CD4-positive, alpha-beta memory T cell (primary cell): ENCODE data around the gene CUL9. TPM values are rescaled to one million over a fixed set of nuclear protein-coding genes. Genes with fewer than 3 reads are reported as not detected.

Experiments used
- CTCF ChIA-PET: fragments of 350-600 bp; sonication (Branson Sonifier 250); formaldehyde crosslinking; loops from one replicate; lab custom pipeline; 2021; ENCODE audit warnings: inconsistent platforms; ENCODE audit not compliant: partially characterized antibody; lab: Charles Lee
- POLR2A ChIA-PET: fragments of 350-600 bp; sonication (Branson Sonifier 250); formaldehyde crosslinking; loops from one replicate; lab custom pipeline; 2021; ENCODE audit not compliant: partially characterized antibody; lab: Charles Lee
- DNase-seq, 5 donors: peaks; one replicate each; pipeline versions ENCODE4 v3.0.0 to v3.0.0-alpha.2; 2020 to 2022; ENCODE audit warnings: mixed read lengths in 1 of 5
- H3K27ac ChIP-seq: one replicate; pipeline ENCODE4 v1.7.0; 2013; ENCODE audit warnings: low read depth, low read length
- H3K27me3 ChIP-seq: 2 replicates; pipeline ENCODE4 v1.7.0; 2013; ENCODE audit warnings: mild to moderate bottlenecking, low read length, moderate library complexity; ENCODE audit not compliant: insufficient read depth
- H3K36me3 ChIP-seq: 2 replicates; pipeline ENCODE4 v1.7.0; 2013; ENCODE audit warnings: mild to moderate bottlenecking, low read length, moderate library complexity; ENCODE audit not compliant: insufficient read depth
- H3K4me1 ChIP-seq: 2 replicates; pipeline ENCODE4 v1.7.0; 2013; ENCODE audit warnings: mild to moderate bottlenecking, low read length, moderate library complexity; ENCODE audit not compliant: insufficient read depth
- H3K4me3 ChIP-seq, 2 donors: one replicate each; pipeline ENCODE4 v1.7.0; 2013; ENCODE audit warnings: low read length in 2 of 2, mild to moderate bottlenecking in 1 of 2
- H3K9me3 ChIP-seq, 2 donors: one replicate each; pipeline ENCODE4 v1.7.0; 2013; ENCODE audit warnings: low read length in 2 of 2, control low read depth in 1 of 2; ENCODE audit not compliant: control insufficient read depth in 1 of 2
- H3K27ac Mint-ChIP-seq, 7 donors: one replicate each; pipeline ENCODE4 v1.8.0; 2020 to 2021; ENCODE audit warnings: mixed read lengths in 7 of 7, mild to moderate bottlenecking in 6 of 7, inconsistent platforms in 3 of 7, moderate library complexity in 3 of 7
- H3K27me3 Mint-ChIP-seq, 2 donors: one replicate each; pipeline ENCODE4 v1.8.0; 2020 to 2021; ENCODE audit warnings: mixed read lengths in 2 of 2
- H3K36me3 Mint-ChIP-seq, 2 donors: one replicate each; pipeline ENCODE4 v1.8.0; 2020 to 2021; ENCODE audit warnings: mixed read lengths in 2 of 2, inconsistent platforms in 1 of 2, mild to moderate bottlenecking in 1 of 2
- H3K4me1 Mint-ChIP-seq, 4 donors: one replicate each; pipeline ENCODE4 v1.8.0; 2020 to 2021; ENCODE audit warnings: mixed read lengths in 4 of 4, mild to moderate bottlenecking in 1 of 4
- H3K4me3 Mint-ChIP-seq, 8 donors: one replicate each; pipeline ENCODE4 v1.8.0; 2020 to 2021; ENCODE audit warnings: mixed read lengths in 8 of 8, mild to moderate bottlenecking in 7 of 8, moderate library complexity in 6 of 8, inconsistent platforms in 3 of 8
- H3K9me3 Mint-ChIP-seq, 8 donors: one replicate each; pipeline ENCODE4 v1.8.0; 2020 to 2021; ENCODE audit warnings: mixed read lengths in 8 of 8, mild to moderate bottlenecking in 5 of 8, inconsistent platforms in 3 of 8, moderate library complexity in 1 of 8
- intact Hi-C: fragments of 100-400 bp; cut with micrococcal nuclease; formaldehyde crosslinking; loops from one replicate; pipeline ENCODE4 v1.15.1; 2023
- polyA plus RNA-seq, 2 donors: library from polyadenylated mRNA; unstranded; fragments of 300-500 nt; fragmentation: Illumina TruSeq; gene quantifications; one replicate each; pipeline ENCODE4 v1.2.3, GENCODE V29; 2021
- total RNA-seq, 2 experiments: library from RNA; stranded (reverse); gene quantifications; one replicate each; pipeline ENCODE4 v1.2.3, GENCODE V29; 2021

Gene CUL9
- total and polyA plus RNA-seq, 4 experiments from 2014 or later = 8.3 to 95.2 (median 54.9) TPM

DNA sequence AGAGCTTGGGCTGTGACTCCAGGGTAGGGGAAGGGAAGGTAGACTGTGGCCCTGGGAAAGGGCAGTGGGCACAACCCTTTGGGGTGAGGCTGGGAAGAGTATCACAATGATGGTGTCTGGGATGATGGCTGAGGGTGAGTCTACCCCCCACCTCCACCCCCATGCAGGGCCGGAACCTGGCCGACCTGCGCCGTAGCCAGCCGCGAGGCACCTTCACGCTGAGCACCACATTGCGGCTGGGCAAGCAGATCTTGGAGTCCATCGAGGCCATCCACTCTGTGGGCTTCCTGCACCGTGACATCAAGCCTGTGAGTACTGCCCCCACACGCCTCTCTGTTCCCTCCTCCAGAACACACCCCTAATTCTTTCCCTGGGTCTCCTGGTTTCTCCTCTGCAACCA lies 71.4 kb downstream of the CUL9 start:
- no peaks in the 10 kb centered on the region for H3K36me3 ChIP-seq
- CTCF ChIA-PET = no interaction called here
- DNase-seq = no peak
- H3K27me3 ChIP-seq = peaks cover 5% of the 10 kb centered on the region
- H3K9me3 Mint-ChIP-seq = peaks cover 0 to 2% (median 0%) of the 10 kb centered on the region in 8 donors
- H3K4me1 Mint-ChIP-seq = peaks cover 0 to 7% (median 4%) of the 10 kb centered on the region in 4 donors
- no peak overlapping the region for H3K4me3 Mint-ChIP-seq
- POLR2A ChIA-PET = no interaction called here
- intact Hi-C loops = no loop called here
- H3K36me3 Mint-ChIP-seq = no peaks in the 10 kb centered on the region
- H3K4me3 ChIP-seq = no peak overlapping the region
- H3K27me3 Mint-ChIP-seq = peaks cover 6 to 21% of the 10 kb centered on the region in 2 donors
- H3K4me1 ChIP-seq = no peaks in the 10 kb centered on the region
- no peak overlapping the region for H3K27ac ChIP-seq
- H3K9me3 ChIP-seq = no peaks in the 10 kb centered on the region
- no peak overlapping the region for H3K27ac Mint-ChIP-seq

DNA sequence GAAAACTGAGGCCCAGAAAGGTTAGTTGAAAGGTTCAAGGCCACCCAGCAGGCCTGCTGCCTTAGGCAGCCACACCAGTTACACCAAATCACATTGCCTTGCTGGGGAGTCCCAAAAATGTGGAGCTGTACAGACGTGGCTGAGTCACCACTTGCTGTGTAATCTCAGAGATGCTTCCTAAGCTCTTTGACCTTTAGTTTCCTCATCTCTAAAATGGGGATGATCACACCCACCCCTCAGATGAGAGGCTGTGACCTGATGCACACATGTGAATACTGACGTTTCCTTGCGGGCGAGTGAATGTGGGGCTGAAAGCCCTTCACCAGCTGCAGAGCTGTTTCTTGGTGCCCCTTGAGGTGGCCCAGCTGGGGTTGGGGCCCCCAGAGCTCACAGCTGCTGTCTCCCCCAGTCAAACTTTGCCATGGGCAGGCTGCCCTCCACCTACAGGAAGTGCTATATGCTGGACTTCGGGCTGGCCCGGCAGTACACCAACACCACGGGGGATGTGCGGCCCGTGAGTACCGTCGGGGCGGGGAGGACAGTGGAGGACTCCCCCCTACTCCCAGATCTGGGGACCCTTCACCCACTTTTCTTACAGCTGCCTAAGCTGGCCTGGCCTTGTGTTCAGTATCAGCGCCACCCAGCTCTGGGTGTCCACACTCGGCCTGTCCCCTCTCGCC lies 72.3 kb downstream of the CUL9 start:
- Mint-ChIP-seq H3K4me1 (peaks cover 0 to 7% (median 4%) of the 10 kb centered on the region in 4 donors), H3K36me3 (no peaks in the 10 kb centered on the region), H3K27me3 (peaks cover 6 to 21% of the 10 kb centered on the region in 2 donors), H3K9me3 (peaks cover 0 to 2% (median 0%) of the 10 kb centered on the region in 8 donors), H3K27ac (no peak overlapping the region), H3K4me3 (no peak overlapping the region)
- CTCF ChIA-PET = interaction anchor here (0.9 kb wide), 1 partner anchor 144 kb away, joined by 3 read pairs; no protein-coding TSS in a partner anchor
- H3K27me3 ChIP-seq = peaks cover 5% of the 10 kb centered on the region
- H3K4me3 ChIP-seq = no peak overlapping the region
- H3K27ac ChIP-seq = no peak overlapping the region
- intact Hi-C loops = no loop called here
- no peaks in the 10 kb centered on the region for H3K9me3 ChIP-seq
- H3K4me1 ChIP-seq = no peaks in the 10 kb centered on the region
- no peaks in the 10 kb centered on the region for H3K36me3 ChIP-seq
- DNase-seq = no peak
- POLR2A ChIA-PET = no interaction called here

DNA sequence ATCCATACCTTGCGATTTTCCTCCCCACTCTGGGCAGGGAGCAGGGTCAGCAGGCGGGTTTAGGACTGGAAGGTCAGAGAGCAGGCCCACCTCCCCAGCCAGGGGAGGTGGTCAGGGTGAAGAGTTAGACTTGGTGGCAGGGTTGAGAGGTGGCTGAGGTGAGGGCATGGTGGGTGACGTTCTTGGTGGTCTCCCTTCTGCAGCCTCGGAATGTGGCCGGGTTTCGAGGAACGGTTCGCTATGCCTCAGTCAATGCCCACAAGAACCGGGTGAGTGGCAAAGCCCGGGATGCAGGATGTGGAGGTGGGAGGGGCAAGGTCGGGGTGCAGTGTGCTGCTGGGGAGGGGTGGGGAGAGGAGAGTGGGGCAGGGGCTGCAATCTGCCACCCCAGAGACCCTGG lies 72.8 kb downstream of the CUL9 start:
- intact Hi-C loops = no loop called here
- ChIA-PET POLR2A (no interaction called here), CTCF (interaction anchor here (0.9 kb wide), 1 partner anchor 144 kb away, joined by 3 read pairs; no protein-coding TSS in a partner anchor)
- peaks cover 0 to 2% (median 0%) of the 10 kb centered on the region in 8 donors for H3K9me3 Mint-ChIP-seq
- no peak overlapping the region for H3K27ac Mint-ChIP-seq
- peaks cover 0 to 7% (median 4%) of the 10 kb centered on the region in 4 donors for H3K4me1 Mint-ChIP-seq
- DNase-seq = no peak
- peaks cover 5% of the 10 kb centered on the region for H3K27me3 ChIP-seq
- H3K4me1 ChIP-seq = no peaks in the 10 kb centered on the region
- H3K36me3 Mint-ChIP-seq = no peaks in the 10 kb centered on the region
- no peak overlapping the region for H3K27ac ChIP-seq
- H3K36me3 ChIP-seq = no peaks in the 10 kb centered on the region
- no peaks in the 10 kb centered on the region for H3K9me3 ChIP-seq
- H3K27me3 Mint-ChIP-seq = peaks cover 6 to 21% of the 10 kb centered on the region in 2 donors
- H3K4me3 Mint-ChIP-seq = no peak overlapping the region
- H3K4me3 ChIP-seq = no peak overlapping the region

DNA sequence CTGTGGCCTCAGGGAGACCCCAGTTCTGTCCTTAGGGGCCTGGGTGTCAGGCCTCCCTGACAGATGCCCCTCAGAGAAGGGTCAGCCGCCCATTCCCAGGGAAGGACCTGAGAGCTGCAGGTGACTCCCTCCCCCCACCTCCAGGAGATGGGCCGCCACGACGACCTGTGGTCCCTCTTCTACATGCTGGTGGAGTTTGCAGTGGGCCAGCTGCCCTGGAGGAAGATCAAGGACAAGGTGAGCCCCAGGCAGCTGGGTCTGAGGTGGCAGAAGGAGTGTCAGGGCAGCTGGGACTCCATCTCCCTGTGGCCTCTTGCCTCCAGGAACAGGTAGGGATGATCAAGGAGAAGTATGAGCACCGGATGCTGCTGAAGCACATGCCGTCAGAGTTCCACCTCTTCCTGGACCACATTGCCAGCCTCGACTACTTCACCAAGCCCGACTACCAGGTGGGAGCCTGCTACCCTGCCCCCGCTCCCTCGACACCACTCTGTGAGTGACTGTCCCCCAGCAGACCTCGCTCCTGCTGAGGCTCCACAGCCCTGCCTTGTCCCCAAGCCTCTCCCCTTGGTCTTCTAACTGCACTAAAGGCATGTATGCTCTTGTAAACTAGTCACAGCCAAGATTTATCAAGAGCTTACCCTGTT lies 73.5 kb downstream of the CUL9 start:
- peaks cover 5% of the 10 kb centered on the region for H3K27me3 ChIP-seq
- intact Hi-C loops = no loop called here
- peaks cover 0 to 7% (median 4%) of the 10 kb centered on the region in 4 donors for H3K4me1 Mint-ChIP-seq
- ChIA-PET CTCF (interaction anchor here (1.9 kb wide), 1 partner anchor 26 kb away, joined by 6 read pairs; the partner anchor contains the start of gene DNPH1), POLR2A (no interaction called here)
- H3K9me3 Mint-ChIP-seq = peaks cover 0 to 2% (median 0%) of the 10 kb centered on the region in 8 donors
- H3K4me3 ChIP-seq = no peak overlapping the region
- no peaks in the 10 kb centered on the region for H3K36me3 Mint-ChIP-seq
- H3K4me3 Mint-ChIP-seq = no peak overlapping the region
- H3K27ac ChIP-seq = no peak overlapping the region
- no peaks in the 10 kb centered on the region for H3K4me1 ChIP-seq
- peaks cover 6 to 21% of the 10 kb centered on the region in 2 donors for H3K27me3 Mint-ChIP-seq
- no peaks in the 10 kb centered on the region for H3K9me3 ChIP-seq
- no peak overlapping the region for H3K27ac Mint-ChIP-seq
- no peak for DNase-seq
- no peaks in the 10 kb centered on the region for H3K36me3 ChIP-seq

DNA sequence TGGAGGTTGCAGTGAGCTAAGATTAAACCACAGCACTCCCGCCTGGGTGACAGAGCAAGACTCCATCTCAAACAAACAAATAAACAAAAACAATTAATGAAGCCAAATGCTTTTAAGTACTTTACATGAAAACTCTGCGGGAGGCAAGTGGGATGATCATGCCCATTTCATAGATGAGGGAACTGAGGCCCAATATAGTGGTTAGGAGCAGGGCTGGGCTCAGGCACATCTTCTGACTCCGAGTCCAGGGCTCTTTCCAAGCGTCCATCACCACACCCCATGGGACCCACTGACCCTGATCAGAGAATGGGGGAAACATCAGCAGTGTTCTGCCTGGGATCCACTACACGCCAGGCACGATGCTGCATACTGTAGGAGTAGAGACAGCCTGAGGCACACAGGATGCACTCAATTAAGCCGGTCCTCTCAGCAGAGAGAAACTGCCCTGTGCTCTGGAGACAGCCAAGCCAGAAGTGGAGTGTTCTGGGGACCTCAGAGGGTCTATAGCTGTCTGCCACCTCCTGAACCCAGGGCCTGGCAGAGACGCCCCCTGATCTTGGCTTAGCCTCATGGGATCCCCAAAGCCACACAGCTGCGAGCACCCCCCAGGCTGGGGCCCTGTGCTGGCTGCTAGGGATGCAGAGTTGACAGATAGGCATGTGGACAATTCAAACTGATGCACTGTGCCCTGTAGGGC lies 74.8 kb downstream of the CUL9 start:
- intact Hi-C loops = no loop called here
- H3K27me3 ChIP-seq = no peaks in the 10 kb centered on the region

DNA sequence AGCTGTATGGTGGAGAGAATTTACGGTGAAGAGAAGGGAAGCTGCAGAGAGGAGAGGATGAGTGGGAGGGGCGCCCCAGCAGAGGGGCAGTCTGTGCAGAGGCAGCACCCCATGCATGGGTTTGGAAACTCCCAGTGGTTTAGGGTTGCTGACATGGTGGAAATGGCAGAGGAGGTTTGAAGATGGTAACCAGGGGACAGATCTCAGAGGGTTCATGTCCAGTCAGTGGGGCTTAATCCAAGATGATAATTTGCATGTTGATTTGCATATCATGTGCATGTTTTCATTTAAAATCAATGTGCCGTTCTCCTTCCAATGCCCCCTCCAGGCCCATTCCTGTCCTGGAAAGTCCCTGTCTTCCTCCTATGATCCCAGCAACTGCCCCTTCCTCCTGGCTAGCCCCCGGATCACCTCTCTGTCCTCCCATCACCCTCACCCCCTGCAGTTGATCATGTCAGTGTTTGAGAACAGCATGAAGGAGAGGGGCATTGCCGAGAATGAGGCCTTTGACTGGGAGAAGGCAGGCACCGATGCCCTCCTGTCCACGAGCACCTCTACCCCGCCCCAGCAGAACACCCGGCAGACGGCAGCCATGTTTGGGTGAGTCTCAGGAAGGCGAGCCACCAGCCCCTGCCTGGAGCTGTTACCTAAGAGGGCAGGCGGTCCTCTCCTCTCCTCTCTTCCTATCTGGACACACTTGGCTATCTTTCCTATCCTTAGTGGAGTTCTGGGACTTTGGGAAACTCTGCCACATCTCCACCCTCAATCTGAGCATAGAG lies 75.6 kb downstream of the CUL9 start:
- H3K4me1 Mint-ChIP-seq = peaks cover 0 to 7% (median 0%) of the 10 kb centered on the region in 4 donors
- intact Hi-C loops = no loop called here
- H3K36me3 ChIP-seq = no peaks in the 10 kb centered on the region
- ChIA-PET POLR2A (no interaction called here), CTCF (interaction anchor here (0.7 kb wide), 1 partner anchor 138 kb away, joined by 3 read pairs; no protein-coding TSS in a partner anchor)
- H3K27me3 ChIP-seq = no peaks in the 10 kb centered on the region
- H3K4me1 ChIP-seq = no peaks in the 10 kb centered on the region
- H3K27ac ChIP-seq = no peak overlapping the region
- peaks cover 0 to 10% of the 10 kb centered on the region in 2 donors for H3K27me3 Mint-ChIP-seq
- no peaks in the 10 kb centered on the region for H3K36me3 Mint-ChIP-seq
- no peaks in the 10 kb centered on the region for H3K9me3 ChIP-seq
- DNase-seq = no peak
- H3K4me3 Mint-ChIP-seq = no peak overlapping the region
- H3K4me3 ChIP-seq = no peak overlapping the region
- H3K9me3 Mint-ChIP-seq = no peaks in the 10 kb centered on the region
- H3K27ac Mint-ChIP-seq = peak overlapping the region in 1 of 7 donors; percentile 62

More for the DNA sequence above, 74.8 kb downstream of the CUL9 start:
- H3K9me3 Mint-ChIP-seq = no peaks in the 10 kb centered on the region
- peaks cover 1 to 13% of the 10 kb centered on the region in 2 donors for H3K27me3 Mint-ChIP-seq
- no peaks in the 10 kb centered on the region for H3K9me3 ChIP-seq
- no peaks in the 10 kb centered on the region for H3K4me1 ChIP-seq
- ChIA-PET POLR2A (no interaction called here), CTCF (interaction anchor here (0.7 to 1.9 kb wide), 2 partner anchors 27 to 138 kb away, joined by 3 to 6 read pairs; partner anchors contain the start of gene DNPH1)
- no peak overlapping the region for H3K4me3 ChIP-seq
- DNase-seq = no peak
- peaks cover 0 to 7% (median under 1%) of the 10 kb centered on the region in 4 donors for H3K4me1 Mint-ChIP-seq
- H3K4me3 Mint-ChIP-seq = no peak overlapping the region
- H3K36me3 Mint-ChIP-seq = no peaks in the 10 kb centered on the region
- H3K36me3 ChIP-seq = no peaks in the 10 kb centered on the region
- H3K27ac ChIP-seq = no peak overlapping the region
- no peak overlapping the region for H3K27ac Mint-ChIP-seq
